Measurements from ENCODE around the gene MCTP1. TPM values are rescaled to one million over a fixed set of nuclear protein-coding genes. Genes with fewer than 3 reads are reported as not detected.

Gene MCTP1
- polyA plus RNA-seq, 1 donor from 2014 or later, result 1.9 TPM

GRCh38 chr5:95081982-95082381 lies 202.9 kb downstream of the MCTP1 start:
- H2AFZ ChIP-seq (ENCODE audit: low read depth, low read length), result no peak overlapping the region

GRCh38 chr5:95081500-95081960 lies 203.4 kb downstream of the MCTP1 start:
- Histone ChIP-seq H3K36me3 (ENCODE audit: insufficient read depth, low read length) (no peaks in the 10 kb centered on the region), H2AFZ (ENCODE audit: low read depth, low read length) (no peak overlapping the region), H4K20me1 (ENCODE audit: insufficient read depth) (no peaks in the 10 kb centered on the region), H3K9me3 (ENCODE audit: low read length) (no peaks in the 10 kb centered on the region), H3K4me3 (ENCODE audit: low read length) (peak overlapping the region; percentile 41), H3K9ac (ENCODE audit: low read length) (no peak overlapping the region), H3K9me2 (ENCODE audit: insufficient read depth, low read length) (no peaks in the 10 kb centered on the region), H3F3A (ENCODE audit: insufficient read depth, low read length, poor library complexity, severe bottlenecking) (no peaks in the 10 kb centered on the region), H3K79me2 (replicated peaks; ENCODE audit: insufficient read depth, low read length) (no peaks in the 10 kb centered on the region), H3K4me2 (ENCODE audit: low read length) (peak overlapping the region; percentile 46), H3K27ac (ENCODE audit: low read length) (no peak overlapping the region), H3K27me3 (ENCODE audit: insufficient read depth, low read depth, low read length) (no peaks in the 10 kb centered on the region)
- TF ChIP-seq MXI1 (conservative IDR thresholded peaks at IDR 0.05; ENCODE audit: poor library complexity, severe bottlenecking) (no peak), RAD21 (conservative IDR thresholded peaks at IDR 0.05) (no peak), EZH2 (IDR thresholded peaks at IDR 0.05; ENCODE audit: borderline replicate concordance, insufficient read depth, low read length, poor library complexity, severe bottlenecking) (no peak), POLR2AphosphoS5 (IDR thresholded peaks at IDR 0.05) (no peak), SMC3 (conservative IDR thresholded peaks at IDR 0.05; ENCODE audit: poor library complexity) (no peak), CTCF (IDR thresholded peaks at IDR 0.05; ENCODE audit: poor library complexity, severe bottlenecking) (no peak), EP300 (conservative IDR thresholded peaks at IDR 0.05; ENCODE audit: poor library complexity, severe bottlenecking) (no peak)
- TF ChIP-seq, protein P1, sequence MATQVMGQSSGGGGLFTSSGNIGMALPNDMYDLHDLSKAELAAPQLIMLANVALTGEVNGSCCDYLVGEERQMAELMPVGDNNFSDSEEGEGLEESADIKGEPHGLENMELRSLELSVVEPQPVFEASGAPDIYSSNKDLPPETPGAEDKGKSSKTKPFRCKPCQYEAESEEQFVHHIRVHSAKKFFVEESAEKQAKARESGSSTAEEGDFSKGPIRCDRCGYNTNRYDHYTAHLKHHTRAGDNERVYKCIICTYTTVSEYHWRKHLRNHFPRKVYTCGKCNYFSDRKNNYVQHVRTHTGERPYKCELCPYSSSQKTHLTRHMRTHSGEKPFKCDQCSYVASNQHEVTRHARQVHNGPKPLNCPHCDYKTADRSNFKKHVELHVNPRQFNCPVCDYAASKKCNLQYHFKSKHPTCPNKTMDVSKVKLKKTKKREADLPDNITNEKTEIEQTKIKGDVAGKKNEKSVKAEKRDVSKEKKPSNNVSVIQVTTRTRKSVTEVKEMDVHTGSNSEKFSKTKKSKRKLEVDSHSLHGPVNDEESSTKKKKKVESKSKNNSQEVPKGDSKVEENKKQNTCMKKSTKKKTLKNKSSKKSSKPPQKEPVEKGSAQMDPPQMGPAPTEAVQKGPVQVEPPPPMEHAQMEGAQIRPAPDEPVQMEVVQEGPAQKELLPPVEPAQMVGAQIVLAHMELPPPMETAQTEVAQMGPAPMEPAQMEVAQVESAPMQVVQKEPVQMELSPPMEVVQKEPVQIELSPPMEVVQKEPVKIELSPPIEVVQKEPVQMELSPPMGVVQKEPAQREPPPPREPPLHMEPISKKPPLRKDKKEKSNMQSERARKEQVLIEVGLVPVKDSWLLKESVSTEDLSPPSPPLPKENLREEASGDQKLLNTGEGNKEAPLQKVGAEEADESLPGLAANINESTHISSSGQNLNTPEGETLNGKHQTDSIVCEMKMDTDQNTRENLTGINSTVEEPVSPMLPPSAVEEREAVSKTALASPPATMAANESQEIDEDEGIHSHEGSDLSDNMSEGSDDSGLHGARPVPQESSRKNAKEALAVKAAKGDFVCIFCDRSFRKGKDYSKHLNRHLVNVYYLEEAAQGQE (IDR thresholded peaks at IDR 0.05; ENCODE audit: borderline replicate concordance), result no peak

More at GRCh38 chr5:95081982-95082381, 202.9 kb downstream of the MCTP1 start:
- no peaks in the 10 kb centered on the region for H3K9me2 ChIP-seq (ENCODE audit: insufficient read depth, low read length)
- no peak for TF ChIP-seq RAD21 (conservative IDR thresholded peaks at IDR 0.05)
- no peak for TF ChIP-seq EZH2 (IDR thresholded peaks at IDR 0.05; ENCODE audit: borderline replicate concordance, insufficient read depth, low read length, poor library complexity, severe bottlenecking)
- no peak for TF ChIP-seq MXI1 (conservative IDR thresholded peaks at IDR 0.05; ENCODE audit: poor library complexity, severe bottlenecking)
- no peak for TF ChIP-seq SMC3 (conservative IDR thresholded peaks at IDR 0.05; ENCODE audit: poor library complexity)
- TF ChIP-seq TAF1 (IDR thresholded peaks at IDR 0.05; ENCODE audit: low read depth), result no peak
- TF ChIP-seq CTCF (IDR thresholded peaks at IDR 0.05; ENCODE audit: poor library complexity, severe bottlenecking), result no peak
- TF ChIP-seq POLR2AphosphoS5 (IDR thresholded peaks at IDR 0.05), result no peak
- TF ChIP-seq, protein P1 (IDR thresholded peaks at IDR 0.05; ENCODE audit: borderline replicate concordance), result no peak
- no peak for TF ChIP-seq EP300 (conservative IDR thresholded peaks at IDR 0.05; ENCODE audit: poor library complexity, severe bottlenecking)
- no peaks in the 10 kb centered on the region for H3K27me3 ChIP-seq (ENCODE audit: insufficient read depth, low read depth, low read length)
- no peaks in the 10 kb centered on the region for H3K79me2 ChIP-seq (replicated peaks; ENCODE audit: insufficient read depth, low read length)
- H3K9me3 ChIP-seq (ENCODE audit: low read length), result no peaks in the 10 kb centered on the region
- H3K9ac ChIP-seq (ENCODE audit: low read length), result no peak overlapping the region
- H3K4me3 ChIP-seq (ENCODE audit: low read length), result peak overlapping the region; percentile 41
- H3K36me3 ChIP-seq (ENCODE audit: insufficient read depth, low read length), result no peaks in the 10 kb centered on the region
- H4K20me1 ChIP-seq (ENCODE audit: insufficient read depth), result no peaks in the 10 kb centered on the region
- H3F3A ChIP-seq (ENCODE audit: insufficient read depth, low read length, poor library complexity, severe bottlenecking), result no peaks in the 10 kb centered on the region
- H3K4me2 ChIP-seq (ENCODE audit: low read length), result peak overlapping the region; percentile 46
- H3K27ac ChIP-seq (ENCODE audit: low read length), result no peak overlapping the region

Measured in neural cell (in vitro differentiated cells).